Colonic mucosa (tissue), 4 donors: ENCODE results near the gene PCMT1. TPM values are rescaled to one million over a fixed set of nuclear protein-coding genes. Genes with fewer than 3 reads are reported as not detected.

Source experiments
- DNase-seq: peaks from one replicate; pipeline ENCODE4 v3.0.0-alpha.2; 2020
- H3K27ac ChIP-seq: fragments of 200-600 bp; one replicate; pipeline ENCODE4 v1.8.0; 2021
- H3K27me3 ChIP-seq: fragments of 200-600 bp; one replicate; pipeline ENCODE4 v1.8.0; 2021
- H3K36me3 ChIP-seq: fragments of 200-600 bp; one replicate; pipeline ENCODE4 v1.8.0; 2021
- H3K4me1 ChIP-seq: fragments of 200-600 bp; one replicate; pipeline ENCODE4 v1.8.0; 2021; ENCODE audit warnings: mild to moderate bottlenecking
- H3K4me3 ChIP-seq: fragments of 200-600 bp; one replicate; pipeline ENCODE4 v1.8.0; 2021
- H3K9ac ChIP-seq, 2 donors: one replicate each; pipeline ENCODE4 v1.7.0; 2013; ENCODE audit warnings: control low read depth in 2 of 2, low read depth in 2 of 2, low read length in 2 of 2
- H3K9me3 ChIP-seq: fragments of 200-600 bp; one replicate; pipeline ENCODE4 v1.8.0; 2021
- CTCF ChIP-seq: fragments of 200-600 bp; IDR thresholded peaks from one replicate; pipeline ENCODE4 v1.8.0; 2022; ENCODE audit warnings: antibody characterized with exemption, mild to moderate bottlenecking
- intact Hi-C: fragments of 100-400 bp; cut with DNase I; formaldehyde crosslinking; loops from one replicate; pipeline ENCODE4 v1.14.1; 2022
- total RNA-seq, 2 donors: library from RNA; stranded (reverse); fragmentation: NEBNext Ultra II Directional in 1 of 2; extraction: Animal tissue kit (Norgen Biotek cat#: 25700) in 1 of 2; gene quantifications; one replicate each; pipeline ENCODE4 v1.2.1, GENCODE V29; 2021
- donor health status: healthy.
- donor health status: DM: no; HTN: no; CAD: no.
- donor health status: DM: no; HTN: no; CAD: no.

PCMT1 gene
- total RNA-seq, 2 donors from 2014 or later, result 65.5 to 74.0 TPM

DNA sequence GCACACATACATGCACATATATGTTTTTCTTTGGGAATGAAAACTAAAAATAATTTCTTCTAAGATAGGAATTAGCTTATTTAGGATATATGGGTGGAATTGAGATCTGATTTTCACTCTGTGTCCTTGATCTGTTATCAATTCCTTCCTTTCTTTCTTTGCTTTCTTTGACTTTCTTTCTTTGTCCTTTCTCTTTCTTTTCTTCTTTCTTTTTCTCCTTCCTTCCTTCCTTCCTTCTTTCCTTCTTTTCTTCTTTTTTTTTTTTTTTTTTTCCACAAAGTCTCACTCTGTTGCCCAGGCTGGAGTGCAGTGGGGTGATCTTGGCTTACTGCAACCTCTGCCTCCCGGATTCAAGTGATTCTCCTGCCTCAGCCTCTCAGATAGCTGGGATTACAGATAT lies 28.1 kb downstream of the PCMT1 start:
- TF ChIP-seq CTCF, result no peak
- H3K36me3 ChIP-seq, result no peaks in the 10 kb centered on the region
- no peak overlapping the region for H3K27ac ChIP-seq
- intact Hi-C loops, result no loop called here
- no peak for DNase-seq
- no peak overlapping the region for H3K4me3 ChIP-seq
- H3K9me3 ChIP-seq, result no peaks in the 10 kb centered on the region
- H3K4me1 ChIP-seq, result no peaks in the 10 kb centered on the region
- H3K27me3 ChIP-seq, result no peaks in the 10 kb centered on the region
- no peak overlapping the region for H3K9ac ChIP-seq

- no peak for DNase-seq
- H3K9ac ChIP-seq, result no peak overlapping the region
- no peak overlapping the region for H3K27ac ChIP-seq
- TF ChIP-seq CTCF, result no peak
- no peaks in the 10 kb centered on the region for H3K9me3 ChIP-seq
- intact Hi-C loops, result no loop called here
- no peak overlapping the region for H3K4me3 ChIP-seq
- no peaks in the 10 kb centered on the region for H3K27me3 ChIP-seq
- no peaks in the 10 kb centered on the region for H3K4me1 ChIP-seq
- H3K36me3 ChIP-seq, result no peaks in the 10 kb centered on the region
These were observed 30.1 kb downstream of the PCMT1 start for GRCh38 chr6:149779644-149779963.

DNA sequence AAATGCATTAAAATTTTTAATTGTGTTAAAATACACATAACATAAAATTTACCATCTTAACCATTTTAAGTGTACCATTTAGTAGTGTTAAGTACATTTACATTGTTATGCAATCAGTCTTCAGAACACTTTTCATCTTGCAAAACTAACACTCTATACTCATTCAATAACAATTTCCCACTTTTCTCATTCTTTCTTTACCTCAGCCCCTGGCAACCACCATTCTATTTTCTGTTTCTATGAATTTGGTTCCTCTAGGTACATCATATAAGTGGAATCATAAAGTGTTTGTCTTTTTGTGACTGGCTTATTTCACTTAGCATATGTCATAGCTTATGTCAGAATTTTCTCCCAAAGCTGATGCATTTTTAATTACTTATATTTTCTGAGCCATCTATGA lies 32.2 kb downstream of the PCMT1 start:
- Histone ChIP-seq H3K27me3 (no peaks in the 10 kb centered on the region), H3K9ac (no peak overlapping the region), H3K27ac (no peak overlapping the region), H3K36me3 (no peaks in the 10 kb centered on the region), H3K4me1 (no peaks in the 10 kb centered on the region), H3K4me3 (no peak overlapping the region), H3K9me3 (no peaks in the 10 kb centered on the region)
- DNase-seq, result no peak
- intact Hi-C loops, result no loop called here
- no peak for TF ChIP-seq CTCF

- H3K36me3 ChIP-seq, result no peaks in the 10 kb centered on the region
- no peak for TF ChIP-seq CTCF
- DNase-seq, result no peak
- no peaks in the 10 kb centered on the region for H3K27me3 ChIP-seq
- intact Hi-C loops, result no loop called here
- no peaks in the 10 kb centered on the region for H3K4me1 ChIP-seq
- no peak overlapping the region for H3K4me3 ChIP-seq
- no peak overlapping the region for H3K9ac ChIP-seq
- no peaks in the 10 kb centered on the region for H3K9me3 ChIP-seq
- no peak overlapping the region for H3K27ac ChIP-seq
These were observed 32.8 kb downstream of the PCMT1 start for GRCh38 chr6:149782337-149782736.

DNA sequence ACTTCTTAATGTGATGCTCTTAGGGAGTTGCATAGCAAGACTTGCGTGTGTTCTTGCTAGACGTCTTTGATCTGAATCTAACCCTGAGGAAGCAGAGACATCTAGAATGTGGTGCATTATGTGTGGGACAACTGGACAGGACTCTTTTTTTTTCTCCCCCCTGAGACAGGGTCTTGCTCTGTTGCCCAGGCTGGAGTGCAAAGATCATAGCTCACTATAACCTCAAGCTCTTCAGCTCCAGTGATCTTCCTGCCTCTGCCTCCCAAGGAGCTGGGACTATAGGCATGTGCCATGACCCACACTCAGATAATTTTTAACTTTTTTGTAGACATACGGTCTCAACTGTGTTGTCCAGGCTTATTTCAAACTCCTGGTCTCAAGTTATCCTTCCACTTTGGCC lies 34.0 kb downstream of the PCMT1 start:
- Histone ChIP-seq H3K9ac (no peak overlapping the region), H3K36me3 (no peaks in the 10 kb centered on the region), H3K4me1 (no peaks in the 10 kb centered on the region), H3K27me3 (no peaks in the 10 kb centered on the region), H3K4me3 (no peak overlapping the region), H3K9me3 (no peaks in the 10 kb centered on the region), H3K27ac (no peak overlapping the region)
- intact Hi-C loops, result no loop called here
- no peak for TF ChIP-seq CTCF
- DNase-seq, result no peak

DNA sequence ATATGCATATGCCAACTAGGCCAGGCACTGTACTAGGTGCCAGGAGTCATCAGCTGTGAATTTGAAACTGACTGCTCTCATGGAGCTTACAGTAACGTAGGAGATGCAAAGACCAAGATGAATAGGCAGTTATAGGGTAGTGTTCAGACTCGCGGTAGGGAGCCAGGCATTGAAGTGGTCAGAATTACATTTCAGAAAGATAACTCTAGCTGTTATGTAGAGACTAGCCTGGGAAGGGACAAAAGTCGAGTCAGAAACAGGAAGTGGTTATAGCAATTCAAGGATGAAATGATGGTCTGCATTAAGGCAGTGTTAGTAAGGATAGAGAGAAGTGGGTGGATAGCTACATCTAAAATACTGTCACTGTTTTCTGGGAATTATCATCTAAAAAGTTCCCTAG lies 56.6 kb downstream of the PCMT1 start:
- Histone ChIP-seq H3K9ac (no peak overlapping the region), H3K9me3 (no peaks in the 10 kb centered on the region), H3K4me1 (no peaks in the 10 kb centered on the region), H3K4me3 (no peak overlapping the region), H3K27me3 (no peaks in the 10 kb centered on the region), H3K36me3 (no peaks in the 10 kb centered on the region), H3K27ac (no peak overlapping the region)
- intact Hi-C loops, result no loop called here
- no peak for DNase-seq
- TF ChIP-seq CTCF, result no peak
